Naive thymus-derived CD4-positive, alpha-beta T cell (primary cell): ENCODE data around the gene MROH8. TPM values are rescaled to one million over a fixed set of nuclear protein-coding genes. Genes with fewer than 3 reads are reported as not detected.

Source experiments
- ATAC-seq: fragments of 150-1000 bp; cut with Tn5 transposase; 2 replicates; pipeline ENCODE4 v1.10.0; 2021; ENCODE audit warnings: mild to moderate bottlenecking, moderate library complexity
- CTCF ChIA-PET: fragments of 350-600 bp; sonication (Branson Sonifier 250); formaldehyde crosslinking; loops from one replicate; lab custom pipeline; 2021; ENCODE audit warnings: antibody characterized with exemption; lab: Charles Lee
- POLR2A ChIA-PET: fragments of 350-600 bp; sonication (Branson Sonifier 250); formaldehyde crosslinking; loops from one replicate; lab custom pipeline; 2021; ENCODE audit warnings: antibody characterized with exemption, inconsistent platforms; lab: Charles Lee
- DNase-seq, 9 donors: peaks; one replicate each; pipeline versions ENCODE4 v3.0.0 to v3.0.0-alpha.2; 2020 to 2022; ENCODE audit warnings: mixed read lengths in 1 of 9
- H3K27ac ChIP-seq: one replicate; pipeline ENCODE4 v1.7.0; 2013; ENCODE audit warnings: mild to moderate bottlenecking, low read depth, low read length, moderate library complexity
- H3K27me3 ChIP-seq, 2 donors: one replicate each; pipeline ENCODE4 v1.7.0; 2013; ENCODE audit warnings: low read length in 2 of 2, mild to moderate bottlenecking in 2 of 2, moderate library complexity in 2 of 2; ENCODE audit not compliant: control insufficient read depth in 2 of 2, insufficient read depth in 2 of 2
- H3K36me3 ChIP-seq, 3 experiments: 1 replicate in 2 of 3; 2 replicates in 1 of 3; pipeline ENCODE4 v1.7.0; 2013; ENCODE audit warnings: low read length in 3 of 3, mild to moderate bottlenecking in 3 of 3, moderate library complexity in 1 of 3; ENCODE audit not compliant: insufficient read depth in 3 of 3, control insufficient read depth in 2 of 3
- H3K4me1 ChIP-seq, 2 donors: one replicate each; pipeline ENCODE4 v1.7.0; 2013; ENCODE audit warnings: low read length in 2 of 2, mild to moderate bottlenecking in 2 of 2, moderate library complexity in 1 of 2; ENCODE audit not compliant: control insufficient read depth in 2 of 2, insufficient read depth in 2 of 2
- H3K4me3 ChIP-seq: 2 replicates; pipeline ENCODE4 v1.7.0; 2013; ENCODE audit warnings: mild to moderate bottlenecking, low read length
- H3K9me3 ChIP-seq, 3 experiments: 1 replicate in 2 of 3; 2 replicates in 1 of 3; pipeline ENCODE4 v1.7.0; 2013; ENCODE audit warnings: low read length in 3 of 3; ENCODE audit not compliant: control insufficient read depth in 2 of 3
- H3K27ac Mint-ChIP-seq, 9 donors: one replicate each; pipeline ENCODE4 v1.8.0; 2020 to 2022; ENCODE audit warnings: mixed read lengths in 9 of 9, mild to moderate bottlenecking in 8 of 9, moderate library complexity in 5 of 9, inconsistent platforms in 2 of 9
- H3K27me3 Mint-ChIP-seq, 5 donors: one replicate each; pipeline ENCODE4 v1.8.0; 2021 to 2022; ENCODE audit warnings: mixed read lengths in 5 of 5, mild to moderate bottlenecking in 1 of 5
- H3K36me3 Mint-ChIP-seq, 5 donors: one replicate each; pipeline ENCODE4 v1.8.0; 2020 to 2022; ENCODE audit warnings: mixed read lengths in 5 of 5, mild to moderate bottlenecking in 3 of 5, inconsistent platforms in 1 of 5
- H3K4me1 Mint-ChIP-seq, 7 donors: one replicate each; pipeline ENCODE4 v1.8.0; 2020 to 2022; ENCODE audit warnings: mixed read lengths in 7 of 7, mild to moderate bottlenecking in 3 of 7, inconsistent platforms in 1 of 7
- H3K4me3 Mint-ChIP-seq, 10 donors: one replicate each; pipeline ENCODE4 v1.8.0; 2020 to 2022; ENCODE audit warnings: mild to moderate bottlenecking in 10 of 10, mixed read lengths in 10 of 10, moderate library complexity in 6 of 10, inconsistent platforms in 2 of 10
- H3K9me3 Mint-ChIP-seq, 11 donors: one replicate each; pipeline ENCODE4 v1.8.0; 2020 to 2022; ENCODE audit warnings: mixed read lengths in 11 of 11, mild to moderate bottlenecking in 4 of 11, inconsistent platforms in 1 of 11, moderate library complexity in 1 of 11
- intact Hi-C, 2 donors: fragments of 100-400 bp; cut with micrococcal nuclease; formaldehyde crosslinking; loops; one replicate each; pipeline ENCODE4 v1.15.1; 2023
- polyA plus RNA-seq, 2 donors: library from polyadenylated mRNA; unstranded; fragments of 300-500 nt; fragmentation: Illumina TruSeq; gene quantifications; one replicate each; pipeline ENCODE4 v1.2.3, GENCODE V29; 2021
- total RNA-seq, 6 experiments: library from RNA in 5 of 6; stranded (reverse) in 5 of 6; gene quantifications; 1 replicate in 5 of 6; 2 replicates in 1 of 6; pipeline ENCODE4 v1.2.3 and lab custom pipeline; 2021 to 2026

Gene MROH8
- total and polyA plus RNA-seq, 7 experiments from 2014 or later, result 0.59 to 1.9 (median 1.6) TPM

GRCh38 chr20:37193821-37194220 lies 14.5 kb upstream of the MROH8 start:
- intact Hi-C loops, result loop anchor here (2.0 kb wide), 2 partner anchors 191 to 333 kb away; partner anchors contain the start of gene BLCAP (in 1 of the 2)
- Mint-ChIP-seq H3K36me3 (peaks cover 0 to 25% (median 13%) of the 10 kb centered on the region in 5 donors), H3K27me3 (no peaks in the 10 kb centered on the region), H3K27ac (peak overlapping the region; percentile 19 to 94 (median 72)), H3K4me3 (peak overlapping the region in 8 of 10 donors; percentile 3 to 78 (median 46)), H3K4me1 (peaks cover 58 to 88% (median 75%) of the 10 kb centered on the region in 7 donors), H3K9me3 (peaks cover 0 to 2% (median 0%) of the 10 kb centered on the region in 11 donors)
- POLR2A ChIA-PET, result interaction anchor here (3.5 kb wide), 1 partner anchor 15 kb away, joined by 18 read pairs; the partner anchor contains the start of genes MROH8 and RPN2
- H3K4me1 ChIP-seq, result peaks cover 36 to 46% of the 10 kb centered on the region in 2 donors
- no peak overlapping the region for H3K27ac ChIP-seq
- CTCF ChIA-PET, result interaction anchor here (4.9 to 9.3 kb wide), 2 partner anchors 16 to 339 kb away, joined by 42 to 53 read pairs; partner anchors contain the start of genes MROH8 and RPN2
- H3K4me3 ChIP-seq, result no peak overlapping the region
- peaks cover 1 to 32% (median 4%) of the 10 kb centered on the region in 3 experiments for H3K36me3 ChIP-seq
- DNase-seq (no peak), ATAC-seq (no peak)
- H3K9me3 ChIP-seq, result no peaks in the 10 kb centered on the region
- no peaks in the 10 kb centered on the region for H3K27me3 ChIP-seq

- ATAC-seq (no peak), DNase-seq (no peak)
- no peaks in the 10 kb centered on the region for H3K9me3 ChIP-seq
- Mint-ChIP-seq H3K27ac (peak overlapping the region in 8 of 9 donors; percentile 55 to 94 (median 79)), H3K4me3 (peak overlapping the region in 2 of 10 donors; percentile 51 to 75), H3K9me3 (peaks cover 0 to 2% (median 0%) of the 10 kb centered on the region in 11 donors), H3K36me3 (peaks cover 0 to 22% (median 11%) of the 10 kb centered on the region in 5 donors), H3K4me1 (peaks cover 60 to 85% (median 78%) of the 10 kb centered on the region in 7 donors), H3K27me3 (no peaks in the 10 kb centered on the region)
- peaks cover 36 to 46% of the 10 kb centered on the region in 2 donors for H3K4me1 ChIP-seq
- H3K4me3 ChIP-seq, result no peak overlapping the region
- peaks cover 0 to 33% (median 0%) of the 10 kb centered on the region in 3 experiments for H3K36me3 ChIP-seq
- ChIA-PET POLR2A (interaction anchor here (1.2 to 3.5 kb wide), 2 partner anchors 14 to 18 kb away, joined by 3 to 18 read pairs; partner anchors contain the start of genes MROH8 and RPN2), CTCF (interaction anchor here (4.9 to 9.3 kb wide), 2 partner anchors 16 to 339 kb away, joined by 42 to 53 read pairs; partner anchors contain the start of genes MROH8 and RPN2)
- no peak overlapping the region for H3K27ac ChIP-seq
- no peaks in the 10 kb centered on the region for H3K27me3 ChIP-seq
- intact Hi-C loops, result no loop called here
Measured at GRCh38 chr20:37193226-37193625, 13.9 kb upstream of the MROH8 start.

- Mint-ChIP-seq H3K27ac (peak overlapping the region in 8 of 9 donors; percentile 36 to 94 (median 66)), H3K27me3 (no peaks in the 10 kb centered on the region), H3K36me3 (peaks cover 0 to 22% (median 15%) of the 10 kb centered on the region in 5 donors), H3K4me3 (peak overlapping the region in 3 of 10 donors; percentile 7 to 44 (median 13)), H3K9me3 (peaks cover 0 to 2% (median 0%) of the 10 kb centered on the region in 11 donors), H3K4me1 (peaks cover 64 to 84% (median 80%) of the 10 kb centered on the region in 7 donors)
- H3K9me3 ChIP-seq, result no peaks in the 10 kb centered on the region
- ChIA-PET POLR2A (interaction anchor here (0.6 to 4.9 kb wide), 6 partner anchors 11 to 617 kb away, joined by 3 to 46 read pairs (median 4); partner anchors contain the start of genes MROH8 and RPN2), CTCF (interaction anchor here (1.0 to 9.3 kb wide), 7 partner anchors 9 to 350 kb away, joined by 3 to 53 read pairs (median 7); partner anchors contain the start of genes MROH8 and RPN2)
- intact Hi-C loops, result loop anchor here (1.0 kb wide), 3 partner anchors 13 to 184 kb away; partner anchors contain the start of genes MROH8 (in 1 of the 2) and RPN2 (in 1 of the 2)
- H3K36me3 ChIP-seq, result peaks cover 0 to 28% (median 0%) of the 10 kb centered on the region in 3 experiments
- H3K4me1 ChIP-seq, result peaks cover 36 to 46% of the 10 kb centered on the region in 2 donors
- H3K27me3 ChIP-seq, result no peaks in the 10 kb centered on the region
- H3K27ac ChIP-seq, result no peak overlapping the region
- ATAC-seq, result peak; percentile 89
- no peak overlapping the region for H3K4me3 ChIP-seq
- DNase-seq, result peak; percentile 31 to 71 (median 60)
Measured at GRCh38 chr20:37192137-37192854, 12.9 kb upstream of the MROH8 start.

- ChIA-PET CTCF (interaction anchor here (0.7 to 9.3 kb wide), 7 partner anchors 10 to 445 kb away, joined by 3 to 53 read pairs (median 5); partner anchors contain the start of genes BLCAP, MROH8 and RPN2), POLR2A (interaction anchor here (0.6 to 4.9 kb wide), 5 partner anchors 9 to 473 kb away, joined by 3 to 46 read pairs (median 3); partner anchors contain the start of genes MROH8 and RPN2)
- no peaks in the 10 kb centered on the region for H3K27me3 Mint-ChIP-seq
- peak overlapping the region in 8 of 9 donors; percentile 7 to 87 (median 78) for H3K27ac Mint-ChIP-seq
- intact Hi-C loops, result no loop called here
- peaks cover 54 to 83% (median 79%) of the 10 kb centered on the region in 7 donors for H3K4me1 Mint-ChIP-seq
- peaks cover 5 to 36% (median 5%) of the 10 kb centered on the region in 3 experiments for H3K36me3 ChIP-seq
- no peaks in the 10 kb centered on the region for H3K9me3 ChIP-seq
- no peak for ATAC-seq
- H3K27me3 ChIP-seq, result no peaks in the 10 kb centered on the region
- H3K36me3 Mint-ChIP-seq, result peaks cover 0 to 23% (median 19%) of the 10 kb centered on the region in 5 donors
- H3K4me1 ChIP-seq, result peaks cover 36 to 45% of the 10 kb centered on the region in 2 donors
- H3K27ac ChIP-seq, result no peak overlapping the region
- H3K4me3 ChIP-seq, result no peak overlapping the region
- peaks cover 0 to 2% (median 0%) of the 10 kb centered on the region in 11 donors for H3K9me3 Mint-ChIP-seq
- H3K4me3 Mint-ChIP-seq, result peak overlapping the region in 3 of 10 donors; percentile 1 to 59 (median 12)
- no peak for DNase-seq
Measured at GRCh38 chr20:37190354-37191112, 11.2 kb upstream of the MROH8 start.

GRCh38 chr20:37189416-37190016 lies 10.2 kb upstream of the MROH8 start:
- CTCF ChIA-PET, result interaction anchor here (0.5 to 9.3 kb wide), 7 partner anchors 12 to 343 kb away, joined by 3 to 53 read pairs (median 3); partner anchors contain the start of genes BLCAP, MROH8 and RPN2
- H3K4me1 ChIP-seq, result peaks cover 28 to 34% of the 10 kb centered on the region in 2 donors
- DNase-seq (peak in 1 of 9 donors; percentile 16), ATAC-seq (no peak)
- POLR2A ChIA-PET, result interaction anchor here (0.6 to 4.9 kb wide), 4 partner anchors 8 to 343 kb away, joined by 3 to 46 read pairs (median 6); partner anchors contain the start of genes MROH8 and RPN2
- intact Hi-C loops, result no loop called here
- Mint-ChIP-seq H3K27ac (peak overlapping the region; percentile 37 to 90 (median 81)), H3K27me3 (no peaks in the 10 kb centered on the region), H3K4me3 (peak overlapping the region in 8 of 10 donors; percentile 1 to 64 (median 56)), H3K9me3 (peaks cover 0 to 2% (median 0%) of the 10 kb centered on the region in 11 donors), H3K36me3 (peaks cover 0 to 28% (median 24%) of the 10 kb centered on the region in 5 donors), H3K4me1 (peaks cover 47 to 79% (median 77%) of the 10 kb centered on the region in 7 donors)
- H3K27ac ChIP-seq, result peak overlapping the region; percentile 12
- no peaks in the 10 kb centered on the region for H3K9me3 ChIP-seq
- no peak overlapping the region for H3K4me3 ChIP-seq
- H3K27me3 ChIP-seq, result no peaks in the 10 kb centered on the region
- H3K36me3 ChIP-seq, result peaks cover 5 to 47% (median 5%) of the 10 kb centered on the region in 3 experiments
